ENCODE results near the gene PWWP2B. TPM values are rescaled to one million over a fixed set of nuclear protein-coding genes. Genes with fewer than 3 reads are reported as not detected.

The PWWP2B gene
- total RNA-seq, 1 donor from 2014 or later = 19.9 TPM

GRCh38 chr10:132361581-132362101, 35.4 kb upstream of the PWWP2B start:
- DNase-seq (no peak), ATAC-seq (no peak)
- intact Hi-C loops (cut with micrococcal nuclease) = no loop called here

GRCh38 chr10:132362151-132362611, 34.8 kb upstream of the PWWP2B start:
- intact Hi-C loops (cut with micrococcal nuclease) = no loop called here
- DNase-seq (no peak), ATAC-seq (no peak)

DNA sequence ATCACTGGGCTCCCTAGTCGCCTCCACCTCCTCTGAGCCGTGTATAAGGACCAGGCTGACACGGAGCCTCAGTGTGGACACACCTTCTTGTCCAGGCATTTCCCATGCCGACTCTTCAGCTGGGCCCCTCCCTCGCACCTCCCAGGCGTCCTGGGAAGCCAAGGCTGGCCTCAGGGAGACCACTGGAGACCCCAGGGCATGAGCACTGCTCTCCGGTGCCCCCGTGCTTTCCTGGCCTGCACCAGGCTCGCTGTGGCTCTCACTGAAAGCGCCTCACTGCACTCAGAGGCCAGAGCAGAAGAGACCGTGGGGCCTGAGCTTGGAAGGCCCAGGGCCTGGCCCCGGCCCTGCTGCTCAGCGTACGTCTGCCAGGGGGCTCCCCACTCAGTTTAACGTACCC, 33.6 kb upstream of the PWWP2B start:
- no peak for ATAC-seq
- no peak for DNase-seq
- intact Hi-C loops (cut with micrococcal nuclease) = no loop called here

- intact Hi-C loops (cut with micrococcal nuclease) = no loop called here
- DNase-seq (no peak), ATAC-seq (peak; percentile 46)
Observed at GRCh38 chr10:132363921-132364593, 32.9 kb upstream of the PWWP2B start.

- intact Hi-C loops (cut with micrococcal nuclease) = no loop called here
- ATAC-seq = no peak
- no peak for DNase-seq
Observed at GRCh38 chr10:132364594-132364970, 32.4 kb upstream of the PWWP2B start.

GRCh38 chr10:132365102-132365501, 31.9 kb upstream of the PWWP2B start:
- intact Hi-C loops (cut with micrococcal nuclease) = no loop called here
- ATAC-seq (no peak), DNase-seq (no peak)

- intact Hi-C loops (cut with micrococcal nuclease) = no loop called here
- DNase-seq = no peak
Observed at GRCh38 chr10:132366006-132366405, 31.0 kb upstream of the PWWP2B start.

GRCh38 chr10:132366499-132366898, 30.5 kb upstream of the PWWP2B start:
- DNase-seq (no peak), ATAC-seq (no peak)
- intact Hi-C loops (cut with micrococcal nuclease) = no loop called here

More at GRCh38 chr10:132366006-132366405, 31.0 kb upstream of the PWWP2B start:
- no peak for ATAC-seq

DNA sequence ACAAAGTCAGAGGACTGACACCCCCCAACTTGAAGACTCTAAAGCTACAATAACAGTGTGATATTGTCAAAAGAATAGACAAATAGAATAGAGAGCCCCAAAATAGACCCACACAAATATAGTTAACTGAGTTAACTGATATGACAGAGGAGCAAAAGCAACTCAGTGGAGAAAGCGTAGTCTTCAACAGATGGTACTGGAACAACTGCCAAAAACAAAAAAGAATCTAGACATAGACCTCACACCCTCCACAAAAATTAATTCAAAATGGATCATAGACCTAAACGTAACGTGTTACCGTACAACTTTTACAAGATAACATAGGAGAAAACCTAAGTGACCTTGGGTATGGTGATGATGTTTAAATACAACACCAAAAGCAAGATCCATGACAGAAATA, 28.6 kb upstream of the PWWP2B start:
- ATAC-seq = no peak
- intact Hi-C loops (cut with micrococcal nuclease) = no loop called here
- no peak for DNase-seq

DNA sequence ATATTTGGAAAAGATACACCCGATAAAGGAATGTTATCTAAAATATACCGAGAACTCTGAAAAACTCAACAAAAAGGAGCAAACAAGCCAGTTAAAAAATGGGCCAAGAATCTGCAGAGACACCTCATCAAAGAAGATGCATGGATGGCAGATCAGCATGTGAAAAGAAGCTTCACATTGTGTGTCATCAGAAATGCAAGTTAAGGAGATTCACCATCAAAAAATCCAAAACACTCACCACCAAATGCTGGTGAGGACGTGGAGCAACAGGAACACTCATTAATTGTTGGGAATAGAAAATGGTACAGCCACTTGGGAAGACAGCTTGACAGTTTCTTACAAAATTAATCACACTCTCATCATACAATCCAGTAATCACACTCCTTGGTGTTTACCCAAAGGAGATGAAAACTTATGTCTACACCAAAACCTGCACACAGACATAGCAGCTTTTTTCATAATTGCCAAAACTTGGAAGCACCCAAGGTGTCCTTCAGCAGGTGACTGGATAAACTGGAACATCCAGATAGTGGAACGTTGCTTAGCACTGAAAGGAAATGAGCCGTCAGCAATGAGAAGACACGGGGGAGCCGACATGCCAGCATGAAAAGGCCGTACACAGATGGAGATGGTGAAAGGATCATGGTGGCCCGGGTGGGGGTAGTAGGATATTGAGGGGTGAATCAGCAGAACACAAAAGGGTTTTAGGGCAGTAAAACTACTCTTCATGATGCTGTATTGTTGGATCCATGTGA, 27.9 kb upstream of the PWWP2B start:
- no peak for ATAC-seq
- DNase-seq = no peak
- intact Hi-C loops (cut with micrococcal nuclease) = no loop called here

DNA sequence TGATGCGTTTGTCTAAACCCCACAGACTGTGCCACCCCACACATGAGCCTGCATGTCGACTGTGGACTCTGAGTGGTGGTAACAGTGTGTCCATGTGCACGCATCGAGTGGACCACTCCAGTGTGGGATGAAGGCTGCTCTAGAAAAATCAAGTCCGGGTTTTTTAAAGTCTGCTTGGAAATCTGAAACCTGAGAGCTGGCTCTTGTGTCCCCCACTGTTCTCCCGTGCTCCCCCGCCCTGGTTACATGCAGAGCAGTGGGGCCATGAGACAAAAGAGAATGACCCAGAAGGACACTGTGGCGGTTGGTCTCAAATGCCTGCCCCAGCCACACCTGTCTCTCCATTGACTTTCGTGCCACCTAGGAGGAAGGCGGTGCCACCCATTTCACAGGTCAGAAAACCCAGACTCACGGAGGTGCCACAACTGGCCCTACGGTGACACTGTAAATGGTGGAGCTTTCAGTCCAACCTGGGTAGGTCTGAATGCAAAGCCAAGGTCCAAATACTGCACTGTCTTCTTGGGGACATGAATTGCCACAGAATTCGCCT, 27.3 kb upstream of the PWWP2B start:
- intact Hi-C loops (cut with micrococcal nuclease) = no loop called here
- no peak for ATAC-seq
- DNase-seq = no peak

DNA sequence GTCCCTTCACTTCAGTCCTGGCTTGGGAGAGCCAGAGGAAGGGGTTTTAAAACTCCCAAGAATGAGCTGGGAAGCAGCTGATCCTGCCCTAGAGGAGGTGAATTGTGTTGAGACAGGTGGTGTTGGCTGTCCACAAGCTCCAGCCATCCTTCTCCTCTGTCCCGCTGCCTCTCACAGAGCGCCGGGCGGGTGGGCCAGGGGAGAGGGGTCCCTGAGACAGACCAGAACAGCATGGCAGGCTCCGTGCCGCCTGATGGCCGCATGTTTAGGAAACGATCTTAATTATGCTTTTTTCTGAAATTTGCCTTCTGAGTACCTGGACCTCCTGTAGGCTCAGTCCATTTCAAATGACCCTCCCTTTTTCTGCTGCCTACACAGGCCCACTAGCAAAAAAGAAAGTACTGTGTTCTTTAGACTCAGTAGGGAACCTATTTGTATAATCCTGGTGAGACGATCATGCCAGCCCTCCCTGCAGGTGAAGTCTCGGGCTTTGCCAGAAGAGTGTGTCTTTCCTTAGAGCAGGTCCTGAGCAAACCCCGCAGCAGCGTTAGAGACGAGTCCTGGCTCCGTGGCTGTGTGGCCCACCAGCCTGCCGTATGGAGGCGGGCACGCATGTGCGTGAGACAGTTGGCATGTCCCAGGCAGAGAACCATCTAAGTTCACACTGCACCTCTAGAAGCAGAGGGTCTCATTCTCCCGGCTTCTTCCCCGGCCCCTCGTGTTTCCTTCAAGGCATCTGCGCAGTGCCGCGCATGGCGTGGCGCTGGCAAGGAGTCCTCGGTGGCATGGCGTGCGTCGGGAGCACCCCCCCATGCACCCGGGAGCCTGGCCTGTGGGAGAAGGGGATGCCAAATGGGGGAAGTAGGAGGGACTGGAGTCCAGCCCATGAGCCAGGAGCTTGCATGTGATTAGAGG, 26.3 kb upstream of the PWWP2B start:
- no peak for ATAC-seq
- intact Hi-C loops (cut with micrococcal nuclease) = no loop called here
- no peak for DNase-seq

DNA sequence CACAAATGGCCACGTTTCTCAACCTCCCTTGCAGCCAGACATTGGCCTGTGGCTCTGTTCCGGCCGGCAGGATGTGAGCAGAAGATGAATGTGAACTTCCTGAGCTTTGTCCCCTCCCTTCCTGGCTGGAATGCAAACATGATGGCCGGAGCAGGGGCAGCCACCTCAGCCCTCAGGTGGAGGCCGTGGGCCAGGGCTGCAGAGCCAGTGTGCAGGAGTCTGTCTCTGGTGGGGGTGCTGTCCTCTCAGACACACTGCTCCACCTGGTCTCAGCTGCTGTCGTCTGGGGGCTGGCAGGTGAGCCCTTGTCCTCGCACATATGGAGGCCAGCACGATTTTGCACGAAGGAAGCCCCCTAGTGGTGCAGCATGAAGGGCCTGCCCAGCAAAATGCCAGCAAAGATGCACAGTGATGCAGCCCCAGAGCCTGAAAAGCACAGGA, 25.3 kb upstream of the PWWP2B start:
- ATAC-seq (no peak), DNase-seq (no peak)
- intact Hi-C loops (cut with micrococcal nuclease) = no loop called here

DNA sequence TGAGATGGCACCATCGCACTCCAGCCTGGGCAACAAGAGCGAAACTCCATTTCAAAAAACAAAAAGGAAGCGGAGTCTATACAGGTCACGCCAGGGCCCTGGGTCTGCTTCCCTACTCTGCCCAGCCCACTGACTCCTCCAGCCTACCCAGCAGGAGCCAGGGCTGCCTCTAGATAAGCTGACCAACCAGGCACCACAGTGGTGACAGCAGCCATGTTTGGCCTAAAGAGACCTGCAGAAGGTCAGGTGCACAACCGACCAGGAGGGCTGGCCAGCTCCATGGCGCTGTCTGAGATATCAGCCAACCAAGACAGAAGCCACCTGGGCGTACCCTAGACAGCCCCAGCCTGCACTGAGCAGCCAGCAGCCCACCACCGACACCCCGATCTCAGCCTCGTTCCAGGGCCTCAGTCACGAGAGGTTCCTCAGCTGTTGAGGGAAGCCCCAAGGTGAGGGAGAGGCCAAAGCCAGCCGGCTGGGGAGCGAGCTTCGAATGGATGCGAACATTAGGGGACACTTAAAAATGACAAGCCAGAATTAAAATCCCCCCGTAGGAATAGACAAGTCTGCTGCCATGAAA, 24.4 kb upstream of the PWWP2B start:
- intact Hi-C loops (cut with micrococcal nuclease) = no loop called here
- no peak for ATAC-seq
- DNase-seq = no peak

DNA sequence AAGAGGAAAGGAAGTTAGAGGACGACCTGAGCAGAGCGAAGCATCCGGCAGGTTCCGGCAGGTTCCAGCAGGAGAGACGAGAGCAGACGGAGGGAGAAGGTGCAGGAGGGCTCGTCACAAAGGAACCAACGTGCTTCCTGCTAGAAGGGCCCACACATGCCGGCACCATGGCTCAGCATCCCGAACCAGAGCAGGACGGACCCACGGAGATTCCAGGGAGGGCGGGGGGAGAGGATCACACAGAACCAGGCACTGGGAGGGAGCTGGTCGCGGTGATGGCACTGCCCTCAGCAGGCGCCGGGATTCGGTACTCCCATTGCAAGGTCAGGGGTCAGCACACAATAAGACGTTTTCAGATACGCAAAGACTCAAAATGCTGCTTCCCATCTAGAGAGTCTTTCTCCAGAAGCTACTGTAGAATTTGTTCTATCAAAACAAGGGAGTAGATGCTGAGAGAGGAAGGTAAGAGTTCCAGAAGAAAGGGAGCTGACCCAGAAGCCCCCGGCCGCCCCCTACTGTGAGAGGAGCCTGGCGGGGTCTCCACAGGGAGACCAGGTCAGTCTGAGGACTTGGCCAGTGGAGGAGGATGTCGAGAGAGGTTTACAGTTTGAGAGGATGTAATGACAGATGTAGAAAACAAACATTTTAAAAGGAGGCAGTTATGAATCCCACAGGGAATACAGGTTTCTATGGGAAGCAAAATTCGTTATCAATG, 23.6 kb upstream of the PWWP2B start:
- intact Hi-C loops (cut with micrococcal nuclease) = no loop called here
- ATAC-seq (no peak), DNase-seq (no peak)

GRCh38 chr10:132374176-132374575, 22.8 kb upstream of the PWWP2B start:
- intact Hi-C loops (cut with micrococcal nuclease) = no loop called here
- ATAC-seq = no peak
- DNase-seq = no peak

DNA sequence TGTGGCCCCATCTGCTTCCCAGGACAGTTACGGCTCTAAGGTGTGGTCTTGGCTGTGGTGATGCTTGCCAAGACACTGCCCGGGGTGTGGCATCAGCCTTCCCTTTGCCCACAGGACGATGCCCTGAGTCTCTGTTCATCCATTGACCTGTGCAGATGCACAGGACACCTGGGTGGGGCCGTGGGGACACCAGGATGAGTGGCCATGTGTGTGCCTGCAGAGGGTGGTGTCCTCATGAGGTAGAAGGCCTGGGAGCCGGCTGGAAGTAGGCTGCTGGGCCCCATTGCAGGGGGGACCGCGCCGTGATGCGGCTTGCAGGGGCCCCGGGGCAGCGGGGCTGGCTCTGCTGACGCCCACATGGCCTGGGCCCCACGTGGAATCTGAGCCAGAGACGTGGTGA, 22.4 kb upstream of the PWWP2B start:
- no peak for DNase-seq
- no peak for ATAC-seq
- intact Hi-C loops (cut with micrococcal nuclease) = no loop called here

GRCh38 chr10:132375116-132375794, 21.7 kb upstream of the PWWP2B start:
- ATAC-seq (peak; percentile 29), DNase-seq (no peak)
- intact Hi-C loops (cut with micrococcal nuclease) = no loop called here
